T-helper 9 cell (primary cell): ENCODE results near the gene FBXO38.

Experiments
- DNase-seq: peaks from one replicate; pipeline ENCODE4 v3.0.0-alpha.2; 2020

The FBXO38 gene

GRCh38 chr5:148387325-148387724 lies 3.6 kb downstream of the FBXO38 start:
- DNase-seq, result no peak

- DNase-seq, result no peak
Measured at GRCh38 chr5:148388696-148389095, 4.9 kb downstream of the FBXO38 start.

DNA sequence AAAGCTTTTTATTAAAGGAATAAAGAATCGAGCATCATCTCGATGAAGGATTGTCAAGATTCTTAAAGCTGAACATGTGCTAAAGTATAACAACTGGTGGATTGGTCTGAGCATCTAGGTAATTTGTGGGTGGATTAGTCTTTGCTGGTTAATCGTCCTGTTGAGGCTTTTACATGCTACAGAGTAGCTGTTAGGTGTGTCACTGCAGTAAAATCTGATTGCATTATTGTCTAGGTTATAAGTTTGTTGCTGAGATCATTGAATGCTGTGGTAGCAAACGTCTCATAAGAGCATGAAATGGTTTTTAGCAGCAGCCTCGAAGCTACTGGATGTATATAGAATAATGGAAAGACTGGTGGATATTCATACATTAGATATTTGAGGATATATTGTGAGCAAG lies 7.2 kb downstream of the FBXO38 start:
- no peak for DNase-seq

- DNase-seq, result no peak
Measured at GRCh38 chr5:148391422-148391821, 7.7 kb downstream of the FBXO38 start.

DNA sequence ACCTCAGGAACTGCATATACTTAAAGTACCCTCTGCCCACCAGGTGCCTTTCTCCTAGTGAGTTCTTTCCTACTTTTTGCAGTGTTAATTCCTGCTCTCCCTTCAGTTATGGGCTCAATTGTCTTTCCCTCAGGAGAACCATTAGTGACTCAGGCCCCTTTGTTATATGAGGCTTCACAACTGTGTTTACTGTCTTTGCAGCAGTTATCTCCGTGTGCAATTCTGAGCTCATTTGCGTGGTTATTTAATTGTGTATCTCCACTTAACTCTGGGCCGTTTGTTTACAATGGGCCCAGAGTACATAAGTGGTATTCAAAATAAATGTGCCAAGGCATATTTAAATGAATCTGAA lies 9.6 kb downstream of the FBXO38 start:
- no peak for DNase-seq

- DNase-seq, result no peak
Measured at GRCh38 chr5:148394587-148395019, 10.8 kb downstream of the FBXO38 start.

DNA sequence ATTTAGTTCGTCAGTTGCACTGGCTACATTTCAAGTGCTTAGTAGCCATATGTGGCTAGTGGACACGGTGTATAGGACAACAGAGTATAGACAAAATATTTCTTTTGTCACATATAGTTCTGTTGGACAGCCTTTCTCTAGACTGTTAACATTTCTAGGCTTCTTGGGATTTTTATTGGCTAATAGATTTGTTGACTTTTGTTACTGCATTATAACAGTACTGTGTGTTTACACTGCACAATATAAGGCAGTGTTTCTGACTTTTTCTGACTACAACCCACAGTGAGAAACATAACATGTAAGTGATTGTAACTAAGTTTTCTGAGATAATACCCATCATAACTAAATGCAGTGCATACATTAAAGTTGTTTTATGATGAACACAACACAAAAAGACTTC lies 11.3 kb downstream of the FBXO38 start:
- DNase-seq, result no peak

GRCh38 chr5:148397968-148398595 lies 14.3 kb downstream of the FBXO38 start:
- no peak for DNase-seq

- DNase-seq, result no peak
Measured at GRCh38 chr5:148398698-148399121, 15.0 kb downstream of the FBXO38 start.

GRCh38 chr5:148401604-148402003 lies 17.8 kb downstream of the FBXO38 start:
- DNase-seq, result no peak

DNA sequence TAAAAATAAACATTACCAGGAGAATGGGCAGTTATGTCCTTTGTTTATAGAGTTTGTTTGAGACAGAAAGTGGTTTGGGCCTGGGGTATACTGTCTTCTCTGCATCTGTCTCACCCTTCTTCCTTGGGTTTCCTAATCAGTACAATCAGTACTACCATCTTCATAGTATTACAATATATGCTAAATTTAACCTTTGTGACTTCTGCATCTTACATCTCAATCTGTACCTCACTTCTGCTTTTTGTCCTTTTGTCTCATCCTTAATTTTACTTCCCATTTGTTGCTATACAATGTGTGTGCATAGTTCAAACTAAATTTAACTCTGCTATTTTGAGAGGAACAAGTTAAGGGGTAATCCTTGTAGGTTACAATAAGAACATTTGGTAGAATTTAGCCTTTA lies 19.6 kb downstream of the FBXO38 start:
- no peak for DNase-seq

DNA sequence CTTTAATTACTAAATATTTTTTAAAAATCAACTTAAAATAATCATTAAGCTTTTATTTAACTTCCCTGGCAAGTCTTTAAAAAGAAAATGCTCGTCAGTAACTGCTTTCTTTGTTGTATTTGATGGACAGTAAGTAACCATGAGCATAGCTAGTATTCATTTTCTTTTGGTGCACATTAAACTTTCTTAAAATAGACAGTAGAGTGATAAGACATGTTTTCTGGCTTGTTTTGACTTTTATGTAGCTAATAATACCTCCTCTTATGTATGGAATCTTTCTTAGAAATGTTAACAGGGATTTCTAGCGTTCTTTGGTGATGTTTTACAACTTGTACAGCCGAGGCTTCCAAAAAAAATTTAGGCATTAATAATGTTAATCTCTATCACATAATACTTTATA lies 22.6 kb downstream of the FBXO38 start:
- DNase-seq, result no peak

DNA sequence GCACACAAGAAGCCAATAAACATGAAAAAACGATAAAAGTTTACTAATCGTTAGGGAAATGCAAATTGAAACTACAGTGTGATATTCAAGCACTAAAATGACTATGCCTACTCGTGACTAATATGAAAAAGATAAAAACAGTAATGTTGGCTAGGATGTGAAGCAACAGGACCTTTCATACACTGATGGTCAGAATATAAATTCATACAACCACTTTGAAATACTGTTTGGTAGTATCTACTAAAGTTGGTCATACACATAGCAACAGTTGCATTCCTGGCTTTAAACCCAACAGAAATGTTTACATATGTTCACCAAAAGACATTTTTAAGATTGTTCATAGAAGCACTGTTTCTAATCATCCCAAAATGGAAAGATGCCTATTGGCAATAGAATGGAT lies 24.3 kb downstream of the FBXO38 start:
- no peak for DNase-seq

DNA sequence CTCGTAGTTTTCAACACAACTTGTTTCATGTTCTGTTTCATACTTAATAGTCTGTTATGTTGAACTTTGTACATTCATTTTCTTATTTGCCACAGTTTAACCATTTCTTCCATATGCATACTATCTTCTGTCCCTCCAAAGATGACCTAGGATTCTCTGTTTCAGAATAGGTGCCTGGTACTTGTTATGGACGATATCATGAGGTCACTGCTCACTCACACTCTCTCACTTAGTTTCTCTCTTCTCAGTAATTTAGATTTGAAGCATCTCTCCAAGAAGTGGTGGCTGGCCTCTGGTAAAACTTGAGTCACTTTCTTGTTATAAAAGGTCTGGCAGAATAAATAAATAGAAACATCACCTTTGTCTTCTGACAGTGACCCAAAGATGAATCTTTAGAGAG lies 28.4 kb downstream of the FBXO38 start:
- DNase-seq, result no peak

DNA sequence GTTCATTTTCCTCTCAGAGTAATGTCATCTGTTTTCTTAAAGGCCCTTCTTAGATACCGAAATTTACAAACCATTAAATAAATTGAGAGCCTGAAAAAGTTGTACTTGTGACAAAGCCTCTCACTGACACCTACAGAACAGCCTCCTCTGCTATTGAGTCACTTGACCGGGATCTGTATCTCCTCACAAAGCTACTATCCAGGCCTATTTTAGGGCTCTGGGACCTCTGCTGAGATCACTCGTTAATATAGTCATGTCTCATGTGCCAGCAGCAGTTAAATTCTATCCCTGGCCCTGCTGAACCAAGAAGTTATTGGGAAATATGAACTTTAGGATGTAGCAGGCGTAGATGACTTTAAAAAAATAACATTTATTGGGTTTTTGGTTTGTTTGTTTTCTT lies 31.1 kb downstream of the FBXO38 start:
- DNase-seq, result no peak

DNA sequence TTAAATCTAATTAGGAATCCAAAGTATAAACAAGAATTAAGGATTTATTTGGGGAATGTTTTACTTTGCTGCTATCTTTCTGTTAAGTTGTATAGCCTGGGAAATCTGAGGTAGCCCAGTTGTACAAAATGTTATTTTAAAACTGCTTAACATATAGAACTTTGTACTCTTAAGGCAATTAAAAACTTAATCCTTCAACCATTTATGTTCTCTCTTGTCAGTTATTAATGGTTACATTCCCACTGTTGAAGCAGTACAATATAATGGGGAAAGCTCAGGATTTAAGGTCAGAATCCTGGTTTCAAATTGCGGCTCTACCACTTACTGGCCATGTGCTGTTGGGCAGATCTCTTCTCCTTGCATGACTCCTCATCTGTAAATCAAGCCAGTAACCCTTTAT lies 32.7 kb downstream of the FBXO38 start:
- no peak for DNase-seq

DNA sequence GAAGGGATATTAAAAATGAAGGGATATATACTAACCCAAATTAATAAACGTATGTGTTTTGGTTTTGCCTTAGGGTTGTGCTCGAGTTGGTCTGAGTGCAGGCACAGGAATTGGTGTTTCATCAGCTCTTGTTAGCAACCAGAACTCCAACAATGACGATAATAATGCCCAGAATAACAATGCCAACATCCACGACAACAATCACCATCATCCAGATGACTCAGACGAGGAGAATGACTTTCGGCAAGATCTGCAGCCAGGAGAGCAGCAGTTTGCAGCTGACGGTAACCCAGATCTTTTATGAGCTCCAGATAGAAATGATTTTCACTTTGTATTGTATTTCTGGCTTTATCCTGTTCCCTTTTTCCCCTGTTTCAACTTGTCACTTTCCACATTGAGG lies 33.2 kb downstream of the FBXO38 start:
- DNase-seq, result no peak

- no peak for DNase-seq
Measured at GRCh38 chr5:148418511-148418910, 34.8 kb downstream of the FBXO38 start.

DNA sequence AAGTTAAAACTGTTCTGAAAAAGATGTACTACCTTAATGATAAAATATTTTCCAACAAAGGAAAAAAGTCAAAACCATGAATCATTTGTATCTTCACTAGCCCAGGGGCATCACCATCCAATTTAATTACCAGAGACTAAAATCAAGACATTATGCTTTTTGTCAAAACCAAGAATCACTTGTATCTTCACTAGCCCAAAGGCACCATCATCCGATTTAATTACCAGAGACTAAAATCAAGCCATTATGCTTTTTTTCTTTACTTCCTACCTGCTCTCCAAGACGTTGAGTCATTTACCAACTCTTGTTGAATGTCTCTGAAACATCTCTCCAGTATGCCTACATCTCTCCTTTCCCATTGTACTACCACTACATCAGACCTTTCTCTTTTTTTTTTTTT lies 37.9 kb downstream of the FBXO38 start:
- DNase-seq, result no peak

DNA sequence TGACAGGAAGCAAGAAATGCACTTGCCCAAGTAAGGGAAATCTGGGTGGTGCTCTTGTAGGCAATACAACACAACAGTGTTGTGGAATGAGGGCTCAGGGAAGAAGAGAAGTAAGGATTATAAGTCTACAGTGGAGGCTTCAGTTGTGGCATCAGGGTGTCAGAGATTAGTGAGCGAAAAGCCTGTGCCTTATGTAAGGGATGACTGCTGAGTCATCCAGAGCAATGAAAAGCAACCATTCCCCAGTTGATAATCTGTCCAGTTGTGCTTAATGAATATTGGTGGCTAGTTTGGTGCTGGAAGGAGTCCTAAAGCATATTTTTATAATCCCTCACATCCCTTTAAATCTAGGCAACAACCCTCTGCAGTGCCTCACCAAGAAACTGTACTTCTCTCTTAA lies 42.0 kb downstream of the FBXO38 start:
- no peak for DNase-seq

- no peak for DNase-seq
Measured at GRCh38 chr5:148426514-148426913, 42.8 kb downstream of the FBXO38 start.

DNA sequence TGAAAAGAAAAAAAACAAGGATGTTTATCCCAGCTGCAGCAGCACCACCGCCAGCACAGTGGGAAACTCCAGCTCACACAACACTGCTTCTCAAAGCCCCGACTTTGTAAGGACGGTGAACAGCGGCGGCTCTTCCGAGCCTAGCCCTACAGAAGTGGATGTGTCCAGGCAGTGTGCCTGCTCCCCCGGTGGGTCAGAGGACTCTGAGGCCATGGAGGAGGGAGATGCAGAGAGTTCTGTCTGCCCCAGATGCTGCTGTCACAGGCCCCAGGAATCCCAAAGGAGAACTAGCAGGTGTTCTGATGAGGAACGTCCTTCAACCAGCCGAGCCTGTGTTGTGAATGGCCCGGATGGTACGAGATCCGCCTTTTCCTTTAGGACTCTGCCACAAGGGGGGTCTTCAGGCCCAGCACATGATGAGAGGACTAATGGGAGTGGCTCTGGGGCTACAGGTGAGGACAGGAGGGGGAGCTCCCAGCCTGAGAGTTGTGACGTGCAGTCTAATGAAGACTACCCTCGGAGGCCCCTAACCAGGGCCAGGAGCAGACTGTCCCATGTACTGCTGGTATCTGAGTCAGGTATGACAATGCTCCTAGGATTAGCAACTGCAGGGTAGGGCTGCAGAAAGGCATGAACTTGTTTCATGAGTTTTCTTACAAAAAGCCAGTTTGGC lies 43.7 kb downstream of the FBXO38 start:
- DNase-seq, result no peak

DNA sequence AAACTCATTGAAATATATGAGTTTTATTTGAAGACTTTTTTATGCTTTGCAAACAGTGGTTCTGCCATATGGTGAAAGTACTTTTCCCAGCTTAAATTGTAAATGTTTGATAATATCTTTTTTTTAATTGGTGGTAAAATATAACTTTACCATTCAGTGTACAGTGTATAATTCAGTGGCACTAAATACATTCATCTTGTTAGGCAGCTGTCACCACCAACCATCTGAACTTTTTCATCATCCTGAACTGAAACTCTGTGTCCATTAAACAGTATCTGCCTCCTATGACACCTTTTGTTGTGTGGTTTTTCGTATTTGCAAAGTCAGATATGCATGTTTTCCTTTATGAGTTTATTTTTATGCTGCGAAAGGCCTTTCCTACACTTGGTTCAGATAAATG lies 45.1 kb downstream of the FBXO38 start:
- DNase-seq, result no peak

- DNase-seq, result no peak
Measured at GRCh38 chr5:148433826-148434225, 50.1 kb downstream of the FBXO38 start.

DNA sequence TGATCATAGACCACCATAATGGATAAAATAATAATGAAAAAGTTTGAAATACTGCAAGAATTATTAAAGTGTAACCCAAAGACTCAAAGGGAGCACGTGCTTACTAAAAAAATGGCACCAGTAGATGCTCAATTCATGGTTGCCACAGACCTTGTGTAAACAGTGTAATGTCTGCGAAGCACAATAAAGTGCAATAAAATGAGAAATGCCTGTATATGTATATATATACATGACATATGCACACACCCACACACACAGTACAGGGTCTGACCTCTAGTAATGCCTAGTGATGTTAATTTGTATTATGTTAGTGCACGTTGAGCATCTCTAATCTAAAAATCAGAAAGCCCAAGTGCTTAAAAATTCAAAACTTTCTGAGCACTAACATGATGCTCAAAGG lies 52.3 kb downstream of the FBXO38 start:
- DNase-seq, result no peak
